Stromal cell of bone marrow (primary cell): ENCODE measurements around the gene TTC23L.

ENCODE experiments used
- DNase-seq: peaks from one replicate; pipeline ENCODE4 v3.0.0-alpha.2; 2012; ENCODE audit warnings: low read depth

TTC23L gene

DNA sequence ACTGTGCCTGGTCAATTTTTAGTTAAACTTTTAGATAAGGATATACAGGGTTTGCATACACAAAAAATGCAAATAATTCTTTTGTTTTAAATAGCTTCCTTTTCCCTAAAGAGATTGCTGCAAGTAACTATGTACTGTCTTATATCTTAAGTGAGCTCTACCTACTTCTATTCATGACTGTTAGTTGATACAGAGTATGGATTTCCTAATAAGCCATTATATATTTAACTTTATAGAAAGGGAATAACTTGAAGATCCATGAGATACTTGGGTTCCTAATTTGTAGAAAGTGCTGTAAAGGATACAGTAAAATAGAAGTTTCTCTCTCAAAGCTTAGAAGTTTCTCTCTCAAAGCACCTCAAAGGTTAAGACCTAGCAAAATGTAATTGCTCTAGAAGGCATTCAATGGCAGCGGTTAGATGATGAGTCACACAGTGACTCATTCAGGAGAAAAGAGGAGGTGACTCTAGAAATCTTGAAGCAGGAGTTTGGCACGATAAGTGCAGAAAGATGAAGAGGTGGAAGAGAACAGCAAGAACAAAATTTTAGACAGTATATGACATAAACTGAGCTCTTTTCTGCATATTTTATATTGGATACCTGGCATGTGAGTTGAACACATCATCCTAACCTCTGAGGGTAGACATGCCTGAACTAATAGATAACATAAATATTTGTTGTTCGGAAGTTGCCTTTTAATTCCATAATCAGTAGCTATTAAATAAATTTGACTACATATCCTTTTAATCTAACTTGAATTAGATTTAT lies 84.9 kb downstream of the TTC23L start:
- peak; percentile 74 for DNase-seq

DNA sequence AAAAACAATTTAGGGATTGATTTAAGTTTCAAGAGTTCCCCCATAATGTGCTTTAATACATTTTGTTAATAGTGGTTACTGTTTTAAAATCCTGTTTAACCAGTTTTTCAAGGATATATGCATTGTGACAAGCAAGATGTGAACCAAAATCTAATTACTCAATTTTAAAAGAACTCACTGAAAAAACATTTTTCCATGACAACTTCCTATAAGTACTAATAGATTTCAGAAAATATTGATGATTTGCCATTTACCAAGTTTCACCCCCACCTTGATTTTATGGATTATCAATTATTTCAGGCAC lies 85.5 kb downstream of the TTC23L start:
- DNase-seq: no peak

GRCh38 chr5:34926318-34926888 lies 87.4 kb downstream of the TTC23L start:
- no peak for DNase-seq

DNA sequence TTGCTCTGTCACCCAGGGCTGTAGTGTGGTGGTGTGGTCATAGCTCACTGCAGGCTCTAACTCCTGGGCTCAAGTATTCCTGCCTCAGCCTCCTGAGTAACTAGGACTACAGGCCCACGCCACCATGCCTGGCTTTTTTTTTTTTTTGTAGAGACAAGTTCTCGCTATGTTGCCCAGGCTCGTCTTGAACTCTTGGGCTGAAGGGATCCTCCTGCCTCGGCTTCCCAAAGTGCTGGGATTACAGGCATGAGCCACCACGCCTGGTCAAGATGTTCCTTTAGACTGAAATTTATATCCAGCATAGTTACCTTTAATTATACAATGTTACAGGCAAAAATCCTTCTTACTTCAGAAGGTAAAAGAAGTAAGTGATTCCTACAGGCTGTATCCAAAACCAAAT lies 88.8 kb downstream of the TTC23L start:
- DNase-seq: no peak

GRCh38 chr5:34928267-34928666 lies 89.3 kb downstream of the TTC23L start:
- DNase-seq: no peak

DNA sequence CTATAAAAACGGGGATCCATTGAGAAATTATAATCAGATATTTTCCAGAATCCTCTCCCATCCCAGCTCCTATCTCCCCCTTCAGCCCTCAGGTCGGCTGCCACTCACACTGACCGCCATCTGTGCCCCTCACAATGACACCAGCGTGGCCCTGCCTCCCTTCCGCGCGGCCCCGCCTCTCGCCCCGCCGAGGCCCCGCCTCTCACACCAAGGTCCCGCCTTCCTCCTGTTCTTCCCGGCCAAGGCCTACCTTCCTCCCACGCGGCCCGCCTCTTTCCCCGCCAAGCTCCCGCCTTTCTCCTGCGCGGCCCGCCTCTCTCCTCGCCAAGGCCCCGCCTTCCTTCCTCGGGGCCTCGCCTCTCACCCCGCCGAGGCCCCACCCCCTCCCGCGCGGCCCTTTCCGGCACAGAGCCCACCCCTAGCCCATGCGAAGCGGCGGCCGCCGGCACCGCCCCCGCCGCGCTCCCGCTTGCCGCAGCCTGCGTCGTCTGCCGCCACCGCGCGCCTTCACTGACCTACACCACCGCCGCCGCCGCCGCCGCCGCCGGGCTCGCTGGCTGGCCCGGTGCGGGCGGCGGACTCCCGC lies 90.3 kb downstream of the TTC23L start, which contains the start of gene DNAJC21:
Gene DNAJC21 (plus strand): TSS at position 426 of the 586 bp plus-strand sequence. CDS start 261 bp downstream, outside the sequence.
- DNase-seq: peak; percentile 95

GRCh38 chr5:34929720-34930461 lies 90.9 kb downstream of the TTC23L start:
- peak; percentile 65 for DNase-seq

DNA sequence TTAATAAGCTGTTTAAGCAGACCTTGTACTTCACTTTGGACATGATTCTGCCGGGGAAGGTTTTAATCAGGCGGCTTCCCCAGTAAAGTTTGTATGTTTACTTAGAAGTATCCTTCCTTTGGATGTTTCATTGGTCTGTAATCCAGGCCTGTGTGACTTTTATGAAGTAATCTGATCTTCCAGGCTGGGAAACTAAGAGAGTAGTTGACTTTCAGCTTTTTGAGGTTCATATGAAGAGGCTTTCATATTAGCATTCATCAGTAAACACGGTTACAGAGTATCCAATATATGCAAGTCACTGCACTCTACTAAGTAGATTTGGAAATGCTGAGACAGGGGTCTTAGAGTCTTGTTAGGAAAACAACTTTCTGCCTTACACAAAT lies 91.5 kb downstream of the TTC23L start:
- no peak for DNase-seq

DNA sequence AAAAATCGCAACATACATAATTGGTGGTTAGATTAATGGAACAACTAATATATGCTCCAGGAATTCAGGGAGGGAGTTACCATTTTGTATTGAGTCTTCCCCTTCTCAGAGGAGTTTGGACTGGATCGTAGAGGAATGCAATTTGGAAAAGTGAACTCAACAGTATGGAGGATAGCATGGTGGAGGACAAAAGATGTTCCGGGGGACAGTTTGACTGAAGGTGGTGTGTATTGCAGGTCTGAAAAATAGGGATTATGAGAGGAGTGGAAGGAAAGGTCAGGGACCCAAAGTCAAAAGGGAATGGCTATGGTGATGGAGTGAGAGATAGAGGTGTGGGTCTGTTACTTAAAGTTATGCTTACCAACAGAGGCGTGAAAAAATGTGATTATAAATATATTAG lies 91.9 kb downstream of the TTC23L start:
- DNase-seq: no peak

DNA sequence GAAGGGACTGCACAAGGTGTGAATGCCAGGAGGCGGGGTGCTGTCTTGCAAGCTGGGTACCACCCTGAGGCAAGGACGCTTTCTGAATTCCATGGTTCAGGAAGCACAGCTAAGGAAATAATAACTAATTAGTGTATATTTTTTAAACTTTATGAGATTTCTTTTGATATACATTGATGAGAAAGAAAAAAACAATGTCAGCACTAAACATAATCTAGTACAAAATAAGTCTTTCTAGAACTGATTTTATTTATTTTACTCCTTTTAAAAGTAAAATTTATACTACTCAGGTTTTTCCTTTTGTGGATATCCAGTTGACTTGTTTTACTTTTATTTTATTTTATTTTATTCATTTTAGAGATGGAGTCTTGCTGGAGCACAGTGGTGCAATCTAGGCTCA lies 94.0 kb downstream of the TTC23L start:
- DNase-seq: no peak

DNA sequence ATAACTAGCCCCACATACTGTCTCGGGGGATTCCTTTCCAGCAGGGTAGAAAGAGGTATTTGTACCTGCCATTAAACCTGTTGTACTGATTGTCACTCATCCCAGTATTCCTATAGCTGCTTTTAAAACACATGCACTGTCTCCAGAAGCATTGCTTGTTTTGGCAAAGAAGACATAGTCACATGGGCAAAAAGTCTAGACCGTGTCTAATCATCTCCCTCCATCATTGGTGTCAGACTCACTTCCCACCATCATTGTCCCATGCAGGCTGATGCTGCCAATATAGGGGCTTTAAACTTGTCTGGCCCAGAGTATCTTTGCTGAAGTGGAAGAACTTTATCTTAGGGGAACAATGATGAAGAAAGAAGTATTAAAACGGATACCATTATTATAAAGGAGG lies 103.0 kb downstream of the TTC23L start:
- DNase-seq: no peak

DNA sequence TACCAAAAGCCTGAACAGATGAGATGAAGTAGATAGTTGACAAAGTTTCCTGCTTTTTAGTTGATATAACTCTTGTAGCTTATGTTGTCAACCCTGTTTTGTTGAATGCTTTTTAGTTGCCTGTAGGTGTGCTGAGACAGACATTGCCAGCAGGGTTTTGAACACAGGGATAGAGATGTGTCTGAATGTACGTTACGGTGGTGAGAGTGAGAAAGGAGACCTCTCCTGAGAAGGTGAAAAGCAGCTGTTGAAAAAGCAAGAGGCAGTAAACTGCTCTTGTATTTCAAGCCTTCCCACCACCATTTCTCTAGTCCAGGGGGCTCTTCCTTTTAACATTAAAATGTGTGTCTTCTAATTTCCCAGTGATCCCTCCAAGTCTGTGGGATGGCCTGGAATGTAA lies 105.1 kb downstream of the TTC23L start:
- no peak for DNase-seq

- DNase-seq: no peak
Observed at GRCh38 chr5:34944460-34945047, 105.6 kb downstream of the TTC23L start.
